ENCODE measurements around the gene USP6NL.

The USP6NL gene

GRCh38 chr10:11529276-11529903 is 82.1 kb downstream of the USP6NL start:
- no peak for TF ChIP-seq CTCF (IDR thresholded peaks at IDR 0.05; ENCODE audit: control extremely low read depth, extremely low read depth, low read depth, missing control alignments)
- ChIA-PET POLR2A (no interaction called here), CTCF (interaction anchor here (1.8 kb wide), 2 partner anchors 12 to 228 kb away, joined by 6 read pairs; no protein-coding TSS in a partner anchor)
- no peak for DNase-seq (ENCODE audit: extremely low spot score)

- TF ChIP-seq CTCF (IDR thresholded peaks at IDR 0.05; ENCODE audit: control extremely low read depth, extremely low read depth, low read depth, missing control alignments): no peak
- ChIA-PET CTCF (interaction anchor here (1.4 kb wide), 1 partner anchor 10 kb away, joined by 3 read pairs; no protein-coding TSS in a partner anchor), POLR2A (no interaction called here)
- DNase-seq (ENCODE audit: extremely low spot score): no peak
Measured at GRCh38 chr10:11528286-11528685, 83.2 kb downstream of the USP6NL start.

- POLR2A ChIA-PET: no interaction called here
- TF ChIP-seq CTCF (IDR thresholded peaks at IDR 0.05; ENCODE audit: control extremely low read depth, extremely low read depth, low read depth, missing control alignments): no peak
- DNase-seq (ENCODE audit: extremely low spot score): no peak
- CTCF ChIA-PET: interaction anchor here (1.4 kb wide), 1 partner anchor 10 kb away, joined by 3 read pairs; no protein-coding TSS in a partner anchor
Measured at GRCh38 chr10:11527691-11528255, 83.7 kb downstream of the USP6NL start.

- DNase-seq (ENCODE audit: extremely low spot score): no peak
- TF ChIP-seq CTCF (IDR thresholded peaks at IDR 0.05; ENCODE audit: control extremely low read depth, extremely low read depth, low read depth, missing control alignments): no peak
- CTCF ChIA-PET: interaction anchor here (2.0 kb wide), 1 partner anchor 12 kb away, joined by 10 read pairs; no protein-coding TSS in a partner anchor
- POLR2A ChIA-PET: no interaction called here
Measured at GRCh38 chr10:11527068-11527467, 84.4 kb downstream of the USP6NL start.

GRCh38 chr10:11525503-11525902 is 85.9 kb downstream of the USP6NL start:
- DNase-seq (ENCODE audit: extremely low spot score): no peak
- ChIA-PET CTCF (interaction anchor here (1.0 to 2.0 kb wide), 4 partner anchors 9 to 232 kb away, joined by 4 to 10 read pairs (median 5); no protein-coding TSS in a partner anchor), POLR2A (no interaction called here)
- TF ChIP-seq CTCF (IDR thresholded peaks at IDR 0.05; ENCODE audit: control extremely low read depth, extremely low read depth, low read depth, missing control alignments): no peak

GRCh38 chr10:11522821-11523245 is 88.6 kb downstream of the USP6NL start:
- no peak for DNase-seq (ENCODE audit: extremely low spot score)
- CTCF ChIA-PET: interaction anchor here (0.7 to 7.1 kb wide), 4 partner anchors 8 to 234 kb away, joined by 3 to 56 read pairs (median 6); no protein-coding TSS in a partner anchor
- POLR2A ChIA-PET: no interaction called here
- TF ChIP-seq CTCF (IDR thresholded peaks at IDR 0.05; ENCODE audit: control extremely low read depth, extremely low read depth, low read depth, missing control alignments): no peak

All from GM10248 (cell line).